GM21619 (cell line): ENCODE measurements around the gene ARSB.

Experiments
- ATAC-seq: cut with Tn5 transposase; IDR thresholded peaks from one replicate; pipeline ENCODE4 v1.9.1; 2021; ENCODE audit not compliant: unreplicated experiment

The ARSB gene

GRCh38 chr5:78808818-78809217, 176.3 kb downstream of the ARSB start:
- ATAC-seq = no peak

- no peak for ATAC-seq
Observed at GRCh38 chr5:78808380-78808779, 176.7 kb downstream of the ARSB start.

GRCh38 chr5:78806544-78806943, 178.6 kb downstream of the ARSB start:
- no peak for ATAC-seq

GRCh38 chr5:78805474-78806124, 179.5 kb downstream of the ARSB start:
- no peak for ATAC-seq

- no peak for ATAC-seq
Observed at GRCh38 chr5:78804995-78805394, 180.1 kb downstream of the ARSB start.

- no peak for ATAC-seq
Observed at GRCh38 chr5:78803941-78804340, 181.2 kb downstream of the ARSB start.

- no peak for ATAC-seq
Observed at GRCh38 chr5:78803353-78803752, 181.8 kb downstream of the ARSB start.

GRCh38 chr5:78801413-78801812, 183.7 kb downstream of the ARSB start:
- ATAC-seq = no peak

- ATAC-seq = no peak
Observed at GRCh38 chr5:78799266-78800017, 185.7 kb downstream of the ARSB start.

GRCh38 chr5:78798673-78799029, 186.5 kb downstream of the ARSB start:
- ATAC-seq = no peak

- ATAC-seq = no peak
Observed at GRCh38 chr5:78797936-78798672, 187.0 kb downstream of the ARSB start.

GRCh38 chr5:78795757-78796156, 189.4 kb downstream of the ARSB start:
- ATAC-seq = no peak

- no peak for ATAC-seq
Observed at GRCh38 chr5:78794693-78795215, 190.4 kb downstream of the ARSB start.

- ATAC-seq = no peak
Observed at GRCh38 chr5:78793907-78794662, 191.0 kb downstream of the ARSB start.

- ATAC-seq = no peak
Observed at GRCh38 chr5:78792345-78793055, 192.6 kb downstream of the ARSB start.

GRCh38 chr5:78791501-78792100, 193.5 kb downstream of the ARSB start:
- ATAC-seq = no peak

GRCh38 chr5:78787783-78788182, 197.3 kb downstream of the ARSB start:
- ATAC-seq = no peak

GRCh38 chr5:78785454-78785853, 199.7 kb downstream of the ARSB start:
- no peak for ATAC-seq

GRCh38 chr5:78783434-78784130, 201.5 kb downstream of the ARSB start:
- no peak for ATAC-seq
